Pancreas (tissue), 10 donors: ENCODE measurements around the gene MAP2K2. TPM values are rescaled to one million over a fixed set of nuclear protein-coding genes. Genes with fewer than 3 reads are reported as not detected.

ENCODE experiments used
- ATAC-seq, 4 donors: fragments of 200-7000 bp; cut with Tn5 transposase; one replicate each; pipeline versions ENCODE4 v1.8.0 to v1.9.1; 2020; ENCODE audit warnings: mild to moderate bottlenecking in 4 of 4, moderate library complexity in 4 of 4
- DNase-seq, 6 donors: peaks; one replicate each; pipeline ENCODE4 v3.0.0-alpha.2; 2020
- FAIRE-seq: peaks from 2 replicates; lab custom pipeline; 2012; peaks lifted over from hg19 to GRCh38; lab: Jason Lieb, UNC
- H3K27ac ChIP-seq, 4 donors: fragments of 200-600 bp; sonication (generic); 1 replicate in 3 of 4; 2 replicates in 1 of 4; pipeline versions ENCODE4 v1.5.0 to v1.8.0; 2020
- H3K27me3 ChIP-seq, 4 donors: fragments of 200-600 bp; one replicate each; pipeline ENCODE4 v1.8.0; 2021
- H3K36me3 ChIP-seq, 3 donors: fragments of 200-600 bp; sonication (generic) in 1 of 3; one replicate each; pipeline versions ENCODE4 v1.5.0 to v1.8.0; 2020 to 2021
- H3K4me1 ChIP-seq, 3 donors: fragments of 200-600 bp; one replicate each; pipeline ENCODE4 v1.8.0; 2021
- H3K4me3 ChIP-seq, 4 donors: fragments of 200-600 bp; sonication (generic) in 2 of 4; one replicate each; pipeline versions ENCODE4 v1.5.0 to v1.8.0; 2020 to 2021
- H3K9me3 ChIP-seq, 4 donors: fragments of 200-600 bp; one replicate each; pipeline ENCODE4 v1.8.0; 2021
- CTCF ChIP-seq, 4 donors: fragments of 200-600 bp; sonication (generic) in 3 of 4; IDR thresholded peaks; one replicate each; pipeline versions ENCODE4 v1.5.0 to v1.8.0; 2021; ENCODE audit warnings: antibody characterized with exemption in 4 of 4
- WGBS, 2 donors: extraction: QIAGEN DNeasy Blood & Tissue Kit; methylation state at CpG; one replicate each; pipeline ENCODE4 v1.1.7; 2013; 5-methylcytosine and 5-hydroxymethylcytosine counted together
- intact Hi-C, 3 donors: fragments of 100-400 bp; cut with DNase I; formaldehyde crosslinking; loops; one replicate each; pipeline versions ENCODE4 v1.11.1 to v1.14.2; 2022
- polyA plus RNA-seq, 2 donors: library from polyadenylated mRNA; stranded (reverse); fragments of 200-250 nt; gene quantifications; one replicate each; pipeline ENCODE4 v1.2.3, GENCODE V29; 2013
- total RNA-seq, 6 donors: library from RNA; stranded (reverse); fragmentation: NEBNext Ultra II Directional in 4 of 6; extraction: Animal tissue kit (Norgen Biotek cat#: 25700) in 4 of 6; gene quantifications; one replicate each; pipeline versions ENCODE4 v1.2.1 to v1.2.4, GENCODE V29; 2021 to 2023
- donor health status: healthy with polysubstance abuse.
- donor health status: DM: no; HTN: no; CAD: no; lungs with moderate emphysema.
- donor health status: DM: no; HTN: no; CAD: no.
- donor health status: control.
- donor health status: control.
- donor health status: Bipolar disorder and iron deficiency.
- donor health status: DM: yes; HTN: yes; CAD: no.
- donor health status: DM: no; HTN: no; CAD: no.
- donor health status: DM: no; HTN: no; CAD: no.
- donor health status: DM: yes; HTN: yes; CAD: no.

The MAP2K2 gene
- total and polyA plus RNA-seq, 8 donors: 52.4 to 183 (median 74.2) TPM

GRCh38 chr19:4057931-4058692, 65.8 kb downstream of the MAP2K2 start:
- Histone ChIP-seq H3K4me1 (peaks cover 31 to 51% (median 39%) of the 10 kb centered on the region in 3 donors), H3K27ac (peak overlapping the region; percentile 66 to 93 (median 82))

GRCh38 chr19:4055209-4055552, 68.7 kb downstream of the MAP2K2 start:
- 95 to 96% methylated on average over 19 to 20 of the region's 20 CpGs for WGBS, 2 donors
- H3K27ac ChIP-seq: no peak overlapping the region
- intact Hi-C loops: no loop called here
- no peak for TF ChIP-seq CTCF (IDR thresholded peaks at IDR 0.05)
- H3K4me3 ChIP-seq: no peak overlapping the region
- no peaks in the 10 kb centered on the region for H3K9me3 ChIP-seq
- H3K36me3 ChIP-seq: peaks cover 0 to 23% (median 13%) of the 10 kb centered on the region in 3 donors
- H3K4me1 ChIP-seq: peaks cover 5 to 27% (median 14%) of the 10 kb centered on the region in 3 donors
- DNase-seq: no peak
- no peaks in the 10 kb centered on the region for H3K27me3 ChIP-seq
- FAIRE-seq: no peak
- ATAC-seq: no peak

More at GRCh38 chr19:4057931-4058692, 65.8 kb downstream of the MAP2K2 start:
- TF ChIP-seq CTCF (IDR thresholded peaks at IDR 0.05): no peak
- intact Hi-C loops: no loop called here
- ATAC-seq: peak; percentile 18 to 58 (median 22)
- no peak for FAIRE-seq
- no peaks in the 10 kb centered on the region for H3K27me3 ChIP-seq
- H3K36me3 ChIP-seq: peaks cover 0 to 19% (median 13%) of the 10 kb centered on the region in 3 donors
- H3K9me3 ChIP-seq: no peaks in the 10 kb centered on the region
- peak; percentile 70 to 80 (median 75) for DNase-seq
- 55 to 58% methylated on average over 15 to 22 of the region's 22 CpGs for WGBS, 2 donors
- no peak overlapping the region for H3K4me3 ChIP-seq

GRCh38 chr19:4054441-4055208, 69.3 kb downstream of the MAP2K2 start:
- peak in 2 of 6 donors; percentile 6 to 58 for DNase-seq
- intact Hi-C loops: loop anchor here in 1 of 3 donors (5.0 kb wide), 1 partner anchor 37 kb away; no protein-coding TSS in a partner anchor
- Histone ChIP-seq H3K27ac (no peak overlapping the region), H3K27me3 (no peaks in the 10 kb centered on the region), H3K4me1 (peaks cover 0 to 21% (median 8%) of the 10 kb centered on the region in 3 donors), H3K9me3 (no peaks in the 10 kb centered on the region), H3K36me3 (peaks cover 0 to 23% (median 13%) of the 10 kb centered on the region in 3 donors), H3K4me3 (no peak overlapping the region)
- WGBS, 2 donors: 95 to 96% methylated on average over 76 to 91 of the region's 91 CpGs
- TF ChIP-seq CTCF (IDR thresholded peaks at IDR 0.05): no peak
- FAIRE-seq: no peak
- no peak for ATAC-seq

GRCh38 chr19:4053423-4054324, 70.2 kb downstream of the MAP2K2 start:
- ATAC-seq (no peak), DNase-seq (peak in 2 of 6 donors; percentile 17 to 57), FAIRE-seq (no peak)
- intact Hi-C loops: loop anchor here in 1 of 3 donors (5.0 kb wide), 1 partner anchor 36 kb away; no protein-coding TSS in a partner anchor
- WGBS, 2 donors: 87 to 89% methylated on average over 74 to 82 of the region's 82 CpGs
- Histone ChIP-seq H3K27ac (no peak overlapping the region), H3K4me3 (no peak overlapping the region), H3K4me1 (peaks cover 0 to 12% (median 1%) of the 10 kb centered on the region in 3 donors), H3K36me3 (peaks cover 0 to 23% (median 13%) of the 10 kb centered on the region in 3 donors), H3K27me3 (no peaks in the 10 kb centered on the region), H3K9me3 (no peaks in the 10 kb centered on the region)
- TF ChIP-seq CTCF (IDR thresholded peaks at IDR 0.05): no peak
